Large intestine (tissue), 3 donors: Measurements from ENCODE around the gene TTC3. TPM values are rescaled to one million over a fixed set of nuclear protein-coding genes. Genes with fewer than 3 reads are reported as not detected.
"Not testable (repeated sequence)": the region's sequence is repeated elsewhere in the genome, so short reads cannot be mapped to it uniquely, and the experiment has no call there.

Experiments
- DNase-seq, 2 donors: peaks; one replicate each; pipeline versions ENCODE4 v3.0.0 to v3.0.0-alpha.2; 2013
- H3K27ac ChIP-seq: one replicate; pipeline ENCODE4 v1.5.1; 2013; ENCODE audit warnings: low read length
- H3K27me3 ChIP-seq: 2 replicates; pipeline ENCODE4 v1.6.1; 2013; ENCODE audit warnings: low read length; ENCODE audit not compliant: control insufficient read depth, insufficient read depth
- H3K36me3 ChIP-seq: 2 replicates; pipeline ENCODE4 v1.6.1; 2013; ENCODE audit warnings: low read length; ENCODE audit not compliant: control insufficient read depth, insufficient read depth
- H3K4me1 ChIP-seq: one replicate; pipeline ENCODE4 v1.6.1; 2013; ENCODE audit warnings: low read length; ENCODE audit not compliant: control insufficient read depth, insufficient read depth
- H3K4me3 ChIP-seq: one replicate; pipeline ENCODE4 v1.5.1; 2013; ENCODE audit warnings: low read length
- H3K9me3 ChIP-seq: one replicate; pipeline ENCODE4 v1.6.1; 2013; ENCODE audit warnings: mild to moderate bottlenecking, low read depth, low read length, moderate library complexity; ENCODE audit not compliant: control insufficient read depth
- WGBS: methylation state at CpG from one replicate; pipeline ENCODE4 v1.1.5; 2013; ENCODE audit warnings: low lambda C conversion rate; ENCODE audit not compliant: insufficient coverage; 5-methylcytosine and 5-hydroxymethylcytosine counted together
- polyA plus RNA-seq: library from polyadenylated mRNA; unstranded; fragments of 120-200 nt; gene quantifications from one replicate; pipeline ENCODE4 v1.2.1, GENCODE V29; 2013

The TTC3 gene
- polyA plus RNA-seq, 1 donor, result 108 TPM

- H3K27ac ChIP-seq, result no peak overlapping the region
- peaks cover 3% of the 10 kb centered on the region for H3K4me1 ChIP-seq
- H3K27me3 ChIP-seq, result no peaks in the 10 kb centered on the region
- H3K4me3 ChIP-seq, result no peak overlapping the region
- no peaks in the 10 kb centered on the region for H3K9me3 ChIP-seq
- 100% methylated on average over 2 of the region's 5 CpGs for WGBS
- H3K36me3 ChIP-seq, result peaks cover 14% of the 10 kb centered on the region
- DNase-seq, result no peak
These were observed 15.2 kb downstream of the TTC3 start for GRCh38 chr21:37088186-37088735.

- Histone ChIP-seq H3K27ac (no peak overlapping the region), H3K9me3 (no peaks in the 10 kb centered on the region), H3K36me3 (peaks cover 46% of the 10 kb centered on the region), H3K4me1 (no peaks in the 10 kb centered on the region), H3K27me3 (no peaks in the 10 kb centered on the region), H3K4me3 (no peak overlapping the region)
- no peak for DNase-seq
These were observed 20.9 kb downstream of the TTC3 start for GRCh38 chr21:37093977-37094376.

GRCh38 chr21:37095821-37096220 is 22.8 kb downstream of the TTC3 start:
- no peak overlapping the region for H3K4me3 ChIP-seq
- H3K36me3 ChIP-seq, result peaks cover 43% of the 10 kb centered on the region
- no CpG with 5 or more reads among the region's 4 CpGs for WGBS

GRCh38 chr21:37098751-37099150 is 25.7 kb downstream of the TTC3 start:
- no peaks in the 10 kb centered on the region for H3K4me1 ChIP-seq
- WGBS, result no CpG with 5 or more reads among the region's 2 CpGs
- no peaks in the 10 kb centered on the region for H3K9me3 ChIP-seq
- peaks cover 40% of the 10 kb centered on the region for H3K36me3 ChIP-seq
- H3K27me3 ChIP-seq, result no peaks in the 10 kb centered on the region
- no peak for DNase-seq
- no peak overlapping the region for H3K27ac ChIP-seq
- H3K4me3 ChIP-seq, result no peak overlapping the region

More at GRCh38 chr21:37095821-37096220, 22.8 kb downstream of the TTC3 start:
- H3K9me3 ChIP-seq, result no peaks in the 10 kb centered on the region
- H3K27ac ChIP-seq, result no peak overlapping the region
- no peak for DNase-seq
- H3K27me3 ChIP-seq, result no peaks in the 10 kb centered on the region
- no peaks in the 10 kb centered on the region for H3K4me1 ChIP-seq

- H3K9me3 ChIP-seq, result no peaks in the 10 kb centered on the region
- H3K36me3 ChIP-seq, result peaks cover 35% of the 10 kb centered on the region
- H3K4me1 ChIP-seq, result no peaks in the 10 kb centered on the region
- DNase-seq, result no peak
- no peak overlapping the region for H3K4me3 ChIP-seq
- H3K27ac ChIP-seq, result no peak overlapping the region
- WGBS, result 100% methylated on average over 1 of the region's 6 CpGs
- no peaks in the 10 kb centered on the region for H3K27me3 ChIP-seq
These were observed 27.3 kb downstream of the TTC3 start for GRCh38 chr21:37100316-37100715.

- no CpG with 5 or more reads among the region's 1 CpG for WGBS
- H3K27ac ChIP-seq, result no peak overlapping the region
- no peak for DNase-seq
- no peaks in the 10 kb centered on the region for H3K27me3 ChIP-seq
- H3K36me3 ChIP-seq, result peaks cover 24% of the 10 kb centered on the region
- no peak overlapping the region for H3K4me3 ChIP-seq
- no peaks in the 10 kb centered on the region for H3K9me3 ChIP-seq
- no peaks in the 10 kb centered on the region for H3K4me1 ChIP-seq
These were observed 28.3 kb downstream of the TTC3 start for GRCh38 chr21:37101384-37101783.

GRCh38 chr21:37102746-37103145 is 29.7 kb downstream of the TTC3 start:
- not testable (repeated sequence) for H3K4me3 ChIP-seq, H3K27me3 ChIP-seq, H3K4me1 ChIP-seq, H3K9me3 ChIP-seq, DNase-seq, H3K27ac ChIP-seq
- WGBS, result 66% methylated on average over 2 of the region's 3 CpGs
- peaks cover 16% of the 10 kb centered on the region for H3K36me3 ChIP-seq

GRCh38 chr21:37106998-37107397 is 33.9 kb downstream of the TTC3 start:
- Histone ChIP-seq H3K4me3 (no peak overlapping the region), H3K36me3 (peaks cover 7% of the 10 kb centered on the region), H3K9me3 (peaks cover 11% of the 10 kb centered on the region), H3K27ac (no peak overlapping the region), H3K4me1 (no peaks in the 10 kb centered on the region), H3K27me3 (no peaks in the 10 kb centered on the region)
- 100% methylated on average over 1 of the region's 2 CpGs for WGBS
- DNase-seq, result no peak

GRCh38 chr21:37111029-37111428 is 38.0 kb downstream of the TTC3 start:
- not testable (repeated sequence) for H3K4me1 ChIP-seq, H3K27me3 ChIP-seq, H3K36me3 ChIP-seq, DNase-seq, H3K27ac ChIP-seq, H3K4me3 ChIP-seq
- WGBS, result no CpG with 5 or more reads among the region's 6 CpGs
- peaks cover 11% of the 10 kb centered on the region for H3K9me3 ChIP-seq

- not testable (repeated sequence) for H3K36me3 ChIP-seq, H3K4me1 ChIP-seq, H3K27ac ChIP-seq, H3K9me3 ChIP-seq, H3K4me3 ChIP-seq, H3K27me3 ChIP-seq, DNase-seq
- no CpG with 5 or more reads among the region's 3 CpGs for WGBS
These were observed 41.2 kb downstream of the TTC3 start for GRCh38 chr21:37114301-37114700.

GRCh38 chr21:37116459-37116858 is 43.4 kb downstream of the TTC3 start:
- no CpG with 5 or more reads among the region's 2 CpGs for WGBS
- H3K4me1 ChIP-seq, H3K36me3 ChIP-seq, H3K27me3 ChIP-seq, H3K4me3 ChIP-seq, H3K9me3 ChIP-seq, H3K27ac ChIP-seq, DNase-seq: not testable (repeated sequence)
